GM12872 (cell line): Measurements from ENCODE around the gene ABR.

Experiments used
- TF ChIP-seq, protein P1 (sequence below): IDR thresholded peaks from 3 replicates; pipeline ENCODE4 v1.5.1; 2011; ENCODE audit warnings: low read depth, mild to moderate bottlenecking, low read length, moderate library complexity; ENCODE audit not compliant: insufficient read depth

Gene ABR

DNA sequence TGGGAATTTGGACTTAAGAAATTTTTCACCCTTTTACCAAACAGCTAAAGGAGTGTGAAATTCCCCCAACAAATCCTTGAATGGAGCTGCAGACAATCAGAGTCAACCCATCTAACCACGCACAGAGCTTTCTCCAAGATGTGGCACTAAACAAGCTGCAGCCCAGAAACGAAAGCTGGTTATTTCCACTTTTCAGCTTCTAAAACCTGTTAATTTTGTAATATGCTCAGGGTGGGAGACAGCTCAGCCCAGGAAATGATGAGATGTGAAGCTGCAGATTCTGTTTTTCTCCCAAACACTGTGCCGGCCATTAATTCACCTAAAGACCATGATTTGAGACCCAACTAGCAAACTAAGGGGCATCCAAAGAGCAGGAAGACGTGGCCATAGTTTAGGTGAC, 33.2 kb upstream of the ABR start:
- TF ChIP-seq, protein P1, sequence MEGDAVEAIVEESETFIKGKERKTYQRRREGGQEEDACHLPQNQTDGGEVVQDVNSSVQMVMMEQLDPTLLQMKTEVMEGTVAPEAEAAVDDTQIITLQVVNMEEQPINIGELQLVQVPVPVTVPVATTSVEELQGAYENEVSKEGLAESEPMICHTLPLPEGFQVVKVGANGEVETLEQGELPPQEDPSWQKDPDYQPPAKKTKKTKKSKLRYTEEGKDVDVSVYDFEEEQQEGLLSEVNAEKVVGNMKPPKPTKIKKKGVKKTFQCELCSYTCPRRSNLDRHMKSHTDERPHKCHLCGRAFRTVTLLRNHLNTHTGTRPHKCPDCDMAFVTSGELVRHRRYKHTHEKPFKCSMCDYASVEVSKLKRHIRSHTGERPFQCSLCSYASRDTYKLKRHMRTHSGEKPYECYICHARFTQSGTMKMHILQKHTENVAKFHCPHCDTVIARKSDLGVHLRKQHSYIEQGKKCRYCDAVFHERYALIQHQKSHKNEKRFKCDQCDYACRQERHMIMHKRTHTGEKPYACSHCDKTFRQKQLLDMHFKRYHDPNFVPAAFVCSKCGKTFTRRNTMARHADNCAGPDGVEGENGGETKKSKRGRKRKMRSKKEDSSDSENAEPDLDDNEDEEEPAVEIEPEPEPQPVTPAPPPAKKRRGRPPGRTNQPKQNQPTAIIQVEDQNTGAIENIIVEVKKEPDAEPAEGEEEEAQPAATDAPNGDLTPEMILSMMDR = no peak

DNA sequence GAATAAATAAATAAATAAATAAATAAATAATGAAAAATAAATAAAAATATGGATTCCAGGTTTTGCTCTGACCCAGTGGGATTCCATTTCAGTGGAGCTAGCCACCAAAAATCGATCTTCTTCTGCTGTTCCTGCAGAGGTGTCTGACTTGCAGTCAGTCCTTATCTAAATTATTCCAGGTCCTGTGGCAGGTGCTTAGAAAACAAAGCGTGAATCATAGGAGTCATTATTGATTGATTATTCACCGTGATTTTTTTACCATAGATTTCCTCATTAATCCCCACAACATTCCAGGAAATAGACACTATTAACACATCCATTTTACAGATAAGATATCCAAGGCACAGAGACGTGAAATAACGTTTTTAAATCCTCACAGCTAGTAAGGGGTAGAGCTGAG, 31.5 kb upstream of the ABR start:
- TF ChIP-seq, protein P1 = no peak

DNA sequence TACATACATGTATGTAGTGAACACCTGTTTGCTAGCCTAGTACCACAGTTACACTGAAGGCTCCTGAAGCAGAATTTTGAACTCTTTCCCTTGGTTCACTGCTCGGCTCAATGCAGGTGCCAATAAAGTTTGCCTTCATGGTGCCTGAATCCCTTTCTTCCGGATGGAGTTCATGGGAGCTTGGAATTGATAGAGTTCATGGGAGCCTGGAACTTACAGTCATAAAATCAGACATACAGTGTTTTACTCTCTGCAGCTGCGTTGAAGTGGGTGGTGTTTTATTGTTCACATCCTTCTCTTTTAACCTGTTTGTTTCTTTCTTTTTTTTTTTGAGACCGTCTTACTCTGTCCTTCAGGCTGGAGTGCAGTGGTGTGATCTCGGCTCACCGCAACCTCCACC, 29.2 kb upstream of the ABR start:
- TF ChIP-seq, protein P1 = no peak

DNA sequence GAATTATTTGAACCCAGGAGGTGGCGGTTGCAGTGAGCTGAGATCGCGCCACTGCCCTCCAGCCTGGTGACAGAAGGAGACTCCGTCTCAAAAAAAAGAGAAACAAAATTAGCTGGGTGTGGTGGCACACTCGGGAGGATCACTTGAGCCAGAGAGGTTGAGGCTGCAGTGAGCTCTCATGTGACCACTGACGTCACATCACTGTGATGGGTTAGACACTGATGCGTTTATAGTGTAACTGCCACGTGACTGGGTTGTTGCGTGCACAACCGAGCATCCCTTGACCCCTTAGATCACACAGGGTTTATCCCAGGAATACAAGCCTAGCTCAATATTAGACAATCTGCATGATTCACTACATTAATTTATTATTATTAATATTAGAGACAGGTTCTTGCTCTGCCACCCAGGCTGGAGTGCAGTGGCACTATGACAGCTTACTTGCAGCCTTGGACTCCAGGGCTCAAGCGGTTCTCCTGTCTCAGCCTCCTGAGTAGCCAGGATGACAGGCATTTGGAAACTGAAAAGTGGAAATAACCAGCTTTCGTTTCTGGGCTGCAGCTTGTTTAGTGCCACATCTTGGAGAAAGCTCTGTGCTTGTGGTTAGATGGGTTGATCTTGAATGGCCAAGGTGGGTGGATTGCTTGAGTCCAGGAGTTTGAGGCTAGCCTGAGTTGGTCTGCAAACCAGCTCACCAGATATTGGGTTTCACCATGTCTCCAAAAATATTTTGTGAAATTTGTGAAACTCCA, 26.4 kb upstream of the ABR start:
- TF ChIP-seq, protein P1 = no peak

DNA sequence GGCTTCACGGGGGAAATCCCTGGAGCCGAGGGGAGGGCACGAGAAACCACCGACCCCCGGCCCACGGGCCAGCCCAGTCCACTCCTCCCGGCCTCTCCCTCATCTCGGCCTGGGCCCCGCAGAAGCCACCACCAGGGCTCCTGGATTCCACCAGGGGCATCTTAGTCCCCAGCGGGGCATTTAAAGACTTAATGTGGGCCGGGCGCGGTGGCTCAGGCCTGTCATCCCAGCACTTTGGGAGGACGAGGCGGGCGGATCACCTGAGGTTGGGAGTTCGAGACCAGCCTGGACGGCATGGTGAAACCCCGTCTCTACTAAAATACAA, 24.1 kb upstream of the ABR start:
- TF ChIP-seq, protein P1 = no peak

DNA sequence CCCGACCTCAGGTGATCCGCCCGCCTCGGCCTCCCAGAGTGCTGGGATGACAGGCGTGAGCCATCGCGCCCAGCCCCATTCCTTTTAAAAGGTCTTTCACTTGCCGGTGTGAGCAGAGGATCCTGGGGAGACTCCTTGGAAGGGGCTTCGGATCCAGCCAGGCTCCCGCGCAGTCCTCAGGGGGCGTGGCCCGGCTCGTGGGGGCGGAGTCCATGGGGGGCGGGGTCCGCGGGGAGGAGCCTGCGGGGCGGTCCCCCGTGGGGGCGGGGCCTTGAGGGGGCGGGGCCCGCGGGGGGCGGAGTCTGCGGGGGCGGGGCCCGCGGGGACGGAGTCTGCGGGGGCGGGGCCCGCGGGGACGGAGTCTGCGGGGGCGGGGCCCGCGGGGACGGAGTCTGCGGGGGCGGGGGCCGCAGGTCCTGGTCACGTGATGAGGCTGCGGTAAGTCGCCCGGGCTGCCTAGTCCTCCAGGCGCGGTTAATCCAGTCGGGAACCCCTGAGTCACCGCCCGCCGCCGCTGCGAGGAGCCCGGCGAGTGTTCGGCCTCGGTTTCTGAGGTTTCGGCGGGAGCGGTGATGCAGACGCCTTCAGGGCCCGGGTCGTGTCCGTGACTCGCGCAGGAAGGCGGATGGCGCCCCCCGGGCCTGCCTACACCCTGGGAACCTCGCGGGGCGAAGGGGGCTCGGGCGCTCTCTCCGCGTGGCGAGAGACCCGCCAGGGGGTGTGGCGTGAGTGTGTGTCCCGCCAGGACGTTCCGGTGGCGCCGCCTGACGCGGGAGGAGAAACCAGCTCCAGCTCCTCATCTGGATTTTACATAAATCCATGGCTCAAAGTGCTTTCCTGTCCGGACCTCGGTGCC, 23.6 kb upstream of the ABR start:
- TF ChIP-seq, protein P1 = no peak

DNA sequence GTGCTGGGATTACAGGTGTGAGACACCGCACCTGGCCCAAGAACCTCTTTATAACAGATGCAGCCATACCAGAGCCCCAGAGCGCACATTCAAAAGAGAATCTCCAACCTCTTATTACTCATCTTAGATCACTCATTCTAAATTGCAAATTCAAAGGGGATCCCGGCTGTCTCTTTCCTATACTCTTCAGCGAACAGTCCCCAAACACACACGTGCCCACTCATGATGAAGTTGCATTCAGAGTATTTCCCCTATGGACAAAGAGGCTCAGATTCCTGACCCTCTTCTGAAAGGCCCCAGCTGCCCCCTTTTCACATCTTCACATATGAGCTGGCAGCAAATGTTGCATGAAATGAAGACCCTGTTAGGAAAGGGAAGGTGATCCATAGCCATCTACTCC, 22.5 kb upstream of the ABR start:
- TF ChIP-seq, protein P1 = no peak
